ENCODE results near the gene YIF1A. TPM values are rescaled to one million over a fixed set of nuclear protein-coding genes. Genes with fewer than 3 reads are reported as not detected.
A peak's percentile ranks its signal among the peaks of the same experiment; 100 is the strongest.

The YIF1A gene
- total RNA-seq, 2 experiments from 2014 or later = 57.2 to 73.4 TPM

- no peak for DNase-seq (ENCODE audit: low spot score)
- no peak overlapping the region for H3K4me2 ChIP-seq (ENCODE audit: low read length)
Observed at GRCh38 chr11:66279092-66279734, 9.7 kb downstream of the YIF1A start.

GRCh38 chr11:66278363-66279091 is 10.4 kb downstream of the YIF1A start:
- ChIA-PET POLR2A (interaction anchor here (0.6 kb wide), 1 partner anchor 39 kb away, joined by 3 read pairs; no protein-coding TSS in a partner anchor), CTCF (ENCODE audit: unreplicated experiment) (interaction anchor here (0.6 kb wide), 1 partner anchor 69 kb away, joined by 4 read pairs; no protein-coding TSS in a partner anchor)
- Histone ChIP-seq H3K9me3 (ENCODE audit: low read length) (no peaks in the 10 kb centered on the region), H3K36me3 (ENCODE audit: insufficient read depth, low read length) (peaks cover 25% of the 10 kb centered on the region; the same call in 1 of the 2 replicates), H3K79me2 (ENCODE audit: insufficient read depth, low read depth, low read length) (no peaks in the 10 kb centered on the region), H3K4me3 (ENCODE audit: low read depth, low read length, poor library complexity, severe bottlenecking) (no peak overlapping the region), H3K9me2 (ENCODE audit: insufficient read depth, low read length) (no peaks in the 10 kb centered on the region), H3K4me1 (ENCODE audit: insufficient read depth, low read length, poor library complexity, severe bottlenecking) (peaks cover 27% of the 10 kb centered on the region), H4K20me1 (ENCODE audit: insufficient read depth, low read length) (no peaks in the 10 kb centered on the region), H2AFZ (ENCODE audit: low read length) (no peak overlapping the region), H3K4me2 (ENCODE audit: low read length) (peak overlapping the region; percentile 39; the same call in 1 of the 2 replicates), H3K27ac (ENCODE audit: low read depth, low read length, poor library complexity, severe bottlenecking) (no peak overlapping the region)
- TF ChIP-seq CTCF (conservative IDR thresholded peaks at IDR 0.05; ENCODE audit: low read length) (no peak), EZH2phosphoT487 (IDR thresholded peaks at IDR 0.05; ENCODE audit: borderline replicate concordance, low read depth, low read length) (no peak)
- no TSS peak for BruUV-seq (replicated peaks)
- no peak for DNase-seq (ENCODE audit: low spot score)
- intact Hi-C loops (cut with micrococcal nuclease; ENCODE audit: unreplicated experiment) = no loop called here

More at GRCh38 chr11:66279092-66279734, 9.7 kb downstream of the YIF1A start:
- ChIA-PET POLR2A (interaction anchor here (0.6 kb wide), 1 partner anchor 38 kb away, joined by 3 read pairs; no protein-coding TSS in a partner anchor), CTCF (ENCODE audit: unreplicated experiment) (interaction anchor here (0.6 kb wide), 1 partner anchor 69 kb away, joined by 4 read pairs; no protein-coding TSS in a partner anchor)
- no peaks in the 10 kb centered on the region for H4K20me1 ChIP-seq (ENCODE audit: insufficient read depth, low read length)
- no peaks in the 10 kb centered on the region for H3K79me2 ChIP-seq (ENCODE audit: insufficient read depth, low read depth, low read length)
- H3K9me2 ChIP-seq (ENCODE audit: insufficient read depth, low read length) = no peaks in the 10 kb centered on the region
- no peak for TF ChIP-seq EZH2phosphoT487 (IDR thresholded peaks at IDR 0.05; ENCODE audit: borderline replicate concordance, low read depth, low read length)
- no peak for TF ChIP-seq CTCF (conservative IDR thresholded peaks at IDR 0.05; ENCODE audit: low read length)
- intact Hi-C loops (cut with micrococcal nuclease; ENCODE audit: unreplicated experiment) = no loop called here
- H3K27ac ChIP-seq (ENCODE audit: low read depth, low read length, poor library complexity, severe bottlenecking) = no peak overlapping the region
- H3K9me3 ChIP-seq (ENCODE audit: low read length) = no peaks in the 10 kb centered on the region
- H3K4me1 ChIP-seq (ENCODE audit: insufficient read depth, low read length, poor library complexity, severe bottlenecking) = peaks cover 32% of the 10 kb centered on the region
- H3K36me3 ChIP-seq (ENCODE audit: insufficient read depth, low read length) = peaks cover 21% of the 10 kb centered on the region; the same call in 1 of the 2 replicates
- BruUV-seq (replicated peaks) = no TSS peak
- H2AFZ ChIP-seq (ENCODE audit: low read length) = no peak overlapping the region
- H3K4me3 ChIP-seq (ENCODE audit: low read depth, low read length, poor library complexity, severe bottlenecking) = no peak overlapping the region
